Stimulated activated CD8-positive, alpha-beta memory T cell treated with anti-CD3 and anti-CD28 coated beads, Interleukin-7, amount 100 ng/mL, for 24 hours (primary cell): Measurements from ENCODE around the gene HOXA5.

Experiments used
- DNase-seq: peaks from one replicate; pipeline ENCODE4 v3.0.0-alpha.2; 2020; ENCODE audit warnings: low read depth

HOXA5 gene

GRCh38 chr7:27095050-27095896, 48.2 kb downstream of the HOXA5 start:
- no peak for DNase-seq

- DNase-seq, result no peak
These were observed 49.0 kb downstream of the HOXA5 start for GRCh38 chr7:27094304-27095049.

- DNase-seq, result no peak
These were observed 50.1 kb downstream of the HOXA5 start for GRCh38 chr7:27093184-27093895.

GRCh38 chr7:27092819-27093110, 50.7 kb downstream of the HOXA5 start:
- DNase-seq, result no peak

- no peak for DNase-seq
These were observed 51.3 kb downstream of the HOXA5 start for GRCh38 chr7:27091941-27092818.

- DNase-seq, result no peak
These were observed 52.4 kb downstream of the HOXA5 start for GRCh38 chr7:27091105-27091504.
